HG03575 (cell line): ENCODE results near the gene DLGAP1.

ENCODE experiments used
- ATAC-seq: cut with Tn5 transposase; IDR thresholded peaks from one replicate; pipeline ENCODE4 v1.9.1; 2021; ENCODE audit not compliant: unreplicated experiment, insufficient number of reproducible peaks, low FRiP score; ENCODE audit errors: extremely low read depth

DLGAP1 gene

DNA sequence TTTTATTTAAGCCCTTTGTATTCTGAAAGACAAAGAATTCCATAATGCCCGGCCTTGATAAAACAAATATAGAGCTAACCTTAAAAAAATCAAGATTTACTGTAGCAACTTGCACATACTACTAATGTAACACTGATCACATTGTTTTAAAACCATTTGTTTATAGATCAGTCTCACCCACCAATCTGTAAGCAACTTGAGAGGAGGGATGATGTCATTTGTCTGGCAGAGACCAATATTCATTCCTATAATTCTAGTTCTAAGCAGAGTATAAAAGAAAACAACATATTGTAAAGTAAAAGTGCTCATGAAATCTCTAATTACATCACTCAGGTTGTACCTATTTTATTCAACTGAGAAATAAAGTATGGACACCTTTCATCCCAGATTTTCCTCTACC lies 624.5 kb downstream of the DLGAP1 start:
- no peak for ATAC-seq

GRCh38 chr18:3827236-3827845 lies 627.8 kb downstream of the DLGAP1 start:
- no peak for ATAC-seq

GRCh38 chr18:3826021-3826420 lies 629.1 kb downstream of the DLGAP1 start:
- ATAC-seq = no peak

DNA sequence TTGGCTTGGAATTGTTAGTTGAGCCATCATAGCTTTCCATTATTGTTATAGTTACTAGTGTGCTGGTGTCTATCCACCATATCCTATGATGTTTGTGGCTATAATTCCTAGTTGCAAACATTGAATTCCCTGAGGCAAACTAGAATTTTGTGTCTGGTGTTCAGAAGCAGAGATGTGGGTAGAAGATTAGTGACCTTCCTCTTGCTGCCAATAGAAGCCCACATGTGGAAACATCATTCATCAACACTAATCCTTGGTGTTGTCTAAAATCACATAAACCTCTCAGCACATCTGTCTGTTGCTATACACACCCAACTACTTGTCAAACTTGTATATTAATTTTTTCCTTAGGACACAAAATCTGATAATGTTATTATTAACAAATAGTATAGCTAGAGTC lies 631.0 kb downstream of the DLGAP1 start:
- ATAC-seq = no peak

GRCh38 chr18:3823073-3823472 lies 632.0 kb downstream of the DLGAP1 start:
- ATAC-seq = no peak

DNA sequence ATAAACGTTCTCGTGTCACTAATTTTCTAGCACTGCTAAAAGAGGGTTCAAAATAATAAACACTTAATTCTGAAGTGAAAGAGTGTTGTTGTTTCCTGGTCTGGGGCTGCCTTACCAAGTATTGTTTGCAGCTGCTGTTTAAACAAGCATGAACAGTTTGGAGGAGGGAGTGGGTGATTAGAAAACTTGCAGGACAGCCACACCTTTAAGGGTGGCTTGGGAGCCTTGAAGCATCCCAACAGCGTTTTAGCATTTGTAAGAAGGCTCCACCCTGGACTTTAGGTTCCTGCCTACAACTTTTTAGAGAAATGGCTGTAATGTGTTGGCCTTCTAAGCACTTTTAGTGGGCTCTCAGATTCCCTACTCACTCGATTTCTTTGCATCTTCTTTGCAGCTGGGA lies 633.6 kb downstream of the DLGAP1 start:
- no peak for ATAC-seq

DNA sequence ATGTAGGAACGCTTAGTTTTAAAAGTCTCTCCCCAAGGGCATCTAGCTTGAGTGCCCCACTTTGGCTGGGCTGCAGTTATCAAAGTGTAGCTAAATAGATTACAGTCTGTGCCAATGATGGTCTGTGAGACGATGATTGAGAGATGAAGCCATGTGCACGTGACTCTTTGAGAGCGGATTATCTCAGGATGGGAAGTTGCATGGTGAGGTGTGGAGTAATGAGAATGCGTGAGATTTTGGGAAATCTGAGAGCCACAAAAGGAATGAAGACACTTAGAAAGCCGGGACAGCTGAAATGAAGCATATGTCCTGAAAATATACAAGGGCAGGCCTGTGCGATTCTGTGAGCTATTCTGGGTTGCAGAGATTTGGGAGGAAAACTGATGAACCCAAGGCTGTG lies 635.1 kb downstream of the DLGAP1 start:
- no peak for ATAC-seq

DNA sequence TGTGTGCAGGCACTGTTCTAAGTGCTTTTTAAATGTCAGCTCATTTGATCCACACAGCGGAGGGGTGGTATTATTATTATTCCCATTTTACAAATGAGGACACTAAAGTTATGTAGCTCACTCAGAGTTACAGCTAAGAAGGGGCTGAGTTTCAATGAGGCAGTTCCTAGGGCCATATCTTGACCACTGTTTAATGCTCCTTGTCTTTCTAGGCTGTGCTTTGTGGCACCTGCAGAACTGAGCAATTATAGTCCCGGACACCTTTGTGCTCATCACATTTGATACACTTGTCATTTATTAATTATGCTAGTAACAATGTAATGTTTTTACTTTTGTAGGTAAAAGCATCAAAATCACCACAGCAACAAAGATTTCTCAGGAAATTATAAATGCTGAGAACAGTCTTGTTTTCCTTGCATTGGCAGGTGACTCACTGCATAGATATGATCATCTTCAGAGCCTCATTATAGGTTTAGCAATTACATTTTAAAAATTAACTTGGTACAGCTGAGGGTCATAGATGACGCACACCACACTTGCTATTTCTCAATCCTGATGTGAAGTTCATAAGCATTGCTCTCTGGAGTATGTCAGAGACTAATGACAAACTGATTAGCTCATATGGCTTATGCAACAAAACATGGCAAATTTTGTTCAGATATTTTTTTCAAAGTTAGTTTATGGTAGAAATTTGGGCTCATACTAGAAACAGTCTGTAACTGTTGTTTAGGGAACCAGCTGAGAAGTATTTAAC lies 638.3 kb downstream of the DLGAP1 start:
- ATAC-seq = no peak

GRCh38 chr18:3815991-3816390 lies 639.1 kb downstream of the DLGAP1 start:
- no peak for ATAC-seq

- no peak for ATAC-seq
Measured at GRCh38 chr18:3814816-3815215, 640.3 kb downstream of the DLGAP1 start.

DNA sequence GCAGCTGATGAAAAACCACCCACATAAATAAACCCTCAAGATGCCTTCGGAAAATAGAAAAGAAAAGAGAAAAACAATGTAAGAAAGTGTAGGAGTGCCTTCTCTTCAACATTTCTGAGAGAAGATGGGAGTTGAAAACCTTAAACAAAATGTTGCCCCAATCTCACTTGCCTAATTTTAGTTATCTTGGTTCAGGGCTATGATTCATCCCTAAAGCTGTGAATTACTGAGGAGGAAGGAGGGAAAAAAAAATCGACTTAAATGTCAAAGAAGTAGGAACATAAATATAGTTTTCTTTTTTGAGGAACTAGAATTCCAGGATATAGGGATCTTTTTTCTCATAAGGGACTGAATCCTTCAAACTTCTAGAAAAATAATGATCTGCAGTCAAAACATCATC lies 644.8 kb downstream of the DLGAP1 start:
- ATAC-seq = no peak

DNA sequence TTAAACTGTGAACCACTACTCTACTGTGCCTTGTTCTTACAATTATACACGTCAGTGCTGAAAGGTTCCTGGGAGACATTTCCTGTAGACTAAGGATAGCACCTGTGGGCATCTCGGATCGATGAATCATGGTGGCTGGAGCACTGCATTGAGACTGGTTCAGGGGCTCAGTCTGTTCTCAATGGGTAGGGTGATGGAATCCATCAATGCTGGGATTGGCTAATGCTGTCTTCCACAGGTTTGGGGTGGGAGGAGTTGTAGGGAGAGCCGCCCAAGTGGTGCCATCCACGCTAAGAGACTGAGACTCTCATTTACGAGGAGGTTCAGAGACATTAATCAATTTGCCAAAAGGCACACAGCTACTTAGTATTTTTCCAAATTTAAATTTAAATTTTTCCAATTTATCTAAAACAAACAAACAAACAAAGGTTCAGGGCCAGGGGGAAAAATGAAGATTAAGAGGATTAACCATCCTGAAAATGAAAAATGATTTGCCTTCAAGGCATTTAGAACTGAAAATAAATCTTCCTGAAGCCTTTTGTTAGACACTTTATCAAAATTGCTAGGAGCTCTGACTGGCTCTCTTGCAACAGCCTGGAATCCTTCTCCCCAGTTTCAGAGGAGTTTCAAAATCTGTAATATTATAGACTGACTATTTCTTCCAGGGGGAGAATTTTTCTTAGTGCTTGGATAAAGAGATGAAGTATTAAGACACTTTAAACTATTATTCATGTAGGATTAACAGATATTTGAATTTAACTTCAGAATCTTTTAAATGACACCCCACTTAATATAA lies 645.9 kb downstream of the DLGAP1 start:
- no peak for ATAC-seq

DNA sequence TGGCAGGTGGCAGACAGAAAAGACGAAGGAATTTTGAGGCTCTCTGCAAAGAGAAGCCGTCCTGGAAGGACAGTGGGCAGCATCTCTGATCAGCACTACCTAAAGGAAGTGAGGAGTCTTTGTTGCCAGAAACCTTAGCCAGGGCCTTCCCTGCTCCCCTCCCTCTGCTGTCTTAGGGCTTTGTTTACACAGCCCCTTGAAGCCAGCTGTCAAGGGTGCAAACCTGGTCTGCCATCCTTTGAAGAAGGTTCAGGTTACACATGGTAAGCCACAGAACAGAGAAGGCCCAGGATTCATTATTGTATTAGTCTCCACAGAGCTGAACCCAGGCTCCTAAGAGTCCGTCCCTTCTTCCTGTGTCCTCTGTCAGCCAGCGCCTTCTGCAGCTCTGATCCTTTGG lies 648.5 kb downstream of the DLGAP1 start:
- no peak for ATAC-seq

- ATAC-seq = no peak
Measured at GRCh38 chr18:3804336-3804735, 650.8 kb downstream of the DLGAP1 start.

DNA sequence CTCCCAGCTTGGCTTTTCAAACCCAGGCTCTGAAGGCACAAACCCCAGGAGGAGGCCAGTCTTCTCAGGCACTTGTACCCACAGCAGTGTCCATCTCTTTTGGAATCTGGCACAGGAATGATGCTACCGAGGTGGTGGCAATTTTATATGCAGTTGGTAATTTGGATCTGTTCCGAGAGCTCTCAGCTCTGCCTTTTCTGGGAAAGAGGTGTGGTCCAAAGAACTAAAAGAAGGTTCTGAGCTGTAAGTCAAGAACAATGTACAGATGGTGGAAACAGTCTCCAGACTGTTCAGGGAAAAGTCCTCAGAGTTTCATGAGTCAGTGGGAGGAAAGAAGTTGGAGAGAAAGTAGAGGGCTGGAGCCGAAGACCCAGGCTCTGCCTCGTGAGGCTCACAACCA lies 651.8 kb downstream of the DLGAP1 start:
- no peak for ATAC-seq

DNA sequence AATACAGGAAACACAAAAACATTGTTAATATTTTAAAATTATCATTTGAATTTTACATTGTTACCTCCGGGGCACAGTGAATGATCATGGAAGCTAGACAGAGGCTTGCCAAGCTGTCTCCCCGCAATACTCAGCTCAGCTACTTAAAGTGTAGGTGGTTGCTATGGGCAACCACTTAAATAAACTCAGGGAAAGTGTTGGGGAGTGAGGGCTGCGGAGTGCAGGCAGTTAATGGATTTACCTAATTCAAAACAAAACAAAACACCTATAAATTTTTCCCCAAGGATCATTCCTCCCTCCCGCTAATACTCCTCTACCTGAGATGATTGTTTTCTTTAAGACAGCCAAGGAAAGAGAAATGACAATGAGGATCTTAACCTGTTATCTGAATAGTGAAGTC lies 655.6 kb downstream of the DLGAP1 start:
- no peak for ATAC-seq

DNA sequence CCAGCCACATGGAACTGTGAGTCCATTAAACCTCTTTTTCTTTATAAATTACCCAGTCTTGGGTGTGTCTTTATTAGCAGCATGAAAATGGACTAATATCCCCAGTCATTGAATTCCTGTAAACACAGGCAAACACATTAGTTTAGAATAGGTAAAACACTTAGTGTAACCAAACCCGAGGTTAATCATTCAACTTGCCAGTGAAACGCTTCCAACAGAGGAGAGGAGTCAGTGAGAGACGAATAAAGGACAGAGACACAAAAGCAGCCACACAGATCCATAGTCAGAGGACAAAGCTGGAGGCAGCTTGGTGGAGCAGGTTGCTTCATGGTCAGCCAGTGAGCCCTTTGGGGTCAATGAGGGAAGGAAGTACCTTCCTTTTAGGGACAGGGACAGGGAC lies 657.1 kb downstream of the DLGAP1 start:
- no peak for ATAC-seq

- ATAC-seq = no peak
Measured at GRCh38 chr18:3796434-3796833, 658.7 kb downstream of the DLGAP1 start.

- no peak for ATAC-seq
Measured at GRCh38 chr18:3794537-3795348, 660.4 kb downstream of the DLGAP1 start.
